ENCODE results near the gene APOBEC3G. TPM values are rescaled to one million over a fixed set of nuclear protein-coding genes. Genes with fewer than 3 reads are reported as not detected.

The APOBEC3G gene
- total RNA-seq, 4 donors from 2014 or later = 6.5 to 27.5 (median 11.4) TPM

- H3K27ac ChIP-seq = no peak overlapping the region
- no peaks in the 10 kb centered on the region for H3K9me3 ChIP-seq
- H3K36me3 ChIP-seq = peaks cover 0 to 18% (median 0%) of the 10 kb centered on the region in 3 donors
- peaks cover 0 to 6% (median 0%) of the 10 kb centered on the region in 4 donors for H3K4me1 ChIP-seq
- no peaks in the 10 kb centered on the region for H3K27me3 ChIP-seq
- no peak for DNase-seq (ENCODE audit: low spot score in 2 of 2)
- WGBS, 2 donors = 61 to 63% methylated on average over 18 of the region's 18 CpGs
- no peak for TF ChIP-seq CTCF (IDR thresholded peaks at IDR 0.05)
- TF ChIP-seq EP300 (IDR thresholded peaks at IDR 0.05) = no peak
- TF ChIP-seq POLR2A (IDR thresholded peaks at IDR 0.05) = no peak
- H3K4me3 ChIP-seq = no peak overlapping the region
These were observed 11.0 kb downstream of the APOBEC3G start for GRCh38 chr22:39087881-39088684.

- Histone ChIP-seq H3K9me3 (no peaks in the 10 kb centered on the region), H3K4me1 (peaks cover 0 to 6% (median 0%) of the 10 kb centered on the region in 4 donors), H3K36me3 (peaks cover 0 to 18% (median 0%) of the 10 kb centered on the region in 3 donors), H3K27me3 (no peaks in the 10 kb centered on the region), H3K4me3 (no peak overlapping the region), H3K27ac (no peak overlapping the region)
- no peak for DNase-seq (ENCODE audit: low spot score in 2 of 2)
- TF ChIP-seq EP300 (IDR thresholded peaks at IDR 0.05) (no peak), CTCF (IDR thresholded peaks at IDR 0.05) (no peak), POLR2A (IDR thresholded peaks at IDR 0.05) (no peak)
- WGBS, 2 donors = 76 to 90% methylated on average over 5 of the region's 5 CpGs
These were observed 11.6 kb downstream of the APOBEC3G start for GRCh38 chr22:39088685-39089032.

GRCh38 chr22:39089928-39090327, 12.9 kb downstream of the APOBEC3G start:
- 63 to 71% methylated on average over 3 to 6 of the region's 6 CpGs for WGBS, 2 donors
- peak overlapping the region in 1 of 4 donors; percentile 47 for H3K27ac ChIP-seq

GRCh38 chr22:39090426-39091064, 13.5 kb downstream of the APOBEC3G start:
- Histone ChIP-seq H3K9me3 (no peaks in the 10 kb centered on the region), H3K4me1 (peaks cover 0 to 6% (median 0%) of the 10 kb centered on the region in 4 donors), H3K36me3 (peaks cover 0 to 14% (median 0%) of the 10 kb centered on the region in 3 donors), H3K27ac (peak overlapping the region in 1 of 4 donors; percentile 47), H3K27me3 (no peaks in the 10 kb centered on the region), H3K4me3 (no peak overlapping the region)
- no peak for DNase-seq (ENCODE audit: low spot score in 2 of 2)
- TF ChIP-seq CTCF (IDR thresholded peaks at IDR 0.05) = no peak
- TF ChIP-seq POLR2A (IDR thresholded peaks at IDR 0.05) = no peak
- no peak for TF ChIP-seq EP300 (IDR thresholded peaks at IDR 0.05)
- WGBS, 2 donors = 64 to 65% methylated on average over 10 to 13 of the region's 15 CpGs

More at GRCh38 chr22:39089928-39090327, 12.9 kb downstream of the APOBEC3G start:
- Histone ChIP-seq H3K9me3 (no peaks in the 10 kb centered on the region), H3K4me3 (no peak overlapping the region), H3K27me3 (no peaks in the 10 kb centered on the region), H3K4me1 (peaks cover 0 to 6% (median 0%) of the 10 kb centered on the region in 4 donors), H3K36me3 (peaks cover 0 to 14% (median 0%) of the 10 kb centered on the region in 3 donors)
- DNase-seq (ENCODE audit: low spot score in 2 of 2) = no peak
- TF ChIP-seq CTCF (IDR thresholded peaks at IDR 0.05) (no peak), POLR2A (IDR thresholded peaks at IDR 0.05) (no peak), EP300 (IDR thresholded peaks at IDR 0.05) (no peak)

Data from tibial nerve (tissue), 4 donors.